ENCODE measurements around the gene EYA4. TPM values are rescaled to one million over a fixed set of nuclear protein-coding genes. Genes with fewer than 3 reads are reported as not detected.

The EYA4 gene
- total RNA-seq, 1 donor from 2014 or later = 1.6 TPM

DNA sequence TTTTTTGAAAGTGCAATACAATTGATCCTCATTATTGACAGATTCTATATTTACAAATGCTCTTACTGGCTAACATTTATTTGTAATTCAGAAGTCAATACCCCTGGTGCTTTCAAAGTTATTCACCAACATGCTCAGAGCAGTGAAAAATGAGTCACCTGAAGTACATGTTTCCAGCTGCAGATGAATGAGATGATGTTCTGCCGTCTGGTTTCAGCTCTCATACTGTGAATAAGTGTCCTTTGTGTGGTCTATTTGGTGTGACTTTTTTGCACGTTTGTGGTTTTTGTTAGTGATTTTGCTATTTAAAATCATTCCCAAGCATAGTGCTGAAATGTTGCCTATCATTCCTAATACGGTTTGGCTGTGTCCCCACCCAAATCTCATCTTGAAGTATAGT, 22.3 kb upstream of the EYA4 start:
- H3K9me3 ChIP-seq (ENCODE audit: insufficient read depth, low read depth, low read length) = no peaks in the 10 kb centered on the region
- H3K4me1 Mint-ChIP-seq (ENCODE audit: low read depth, unreplicated experiment) = peaks cover 3% of the 10 kb centered on the region
- no peaks in the 10 kb centered on the region for H3K36me3 ChIP-seq (ENCODE audit: insufficient read depth, low read length)
- no peak overlapping the region for H3K4me3 Mint-ChIP-seq (ENCODE audit: unreplicated experiment)
- FAIRE-seq = no peak
- no peaks in the 10 kb centered on the region for H3K4me1 ChIP-seq (ENCODE audit: insufficient read depth, low read length)
- TF ChIP-seq, protein P1, sequence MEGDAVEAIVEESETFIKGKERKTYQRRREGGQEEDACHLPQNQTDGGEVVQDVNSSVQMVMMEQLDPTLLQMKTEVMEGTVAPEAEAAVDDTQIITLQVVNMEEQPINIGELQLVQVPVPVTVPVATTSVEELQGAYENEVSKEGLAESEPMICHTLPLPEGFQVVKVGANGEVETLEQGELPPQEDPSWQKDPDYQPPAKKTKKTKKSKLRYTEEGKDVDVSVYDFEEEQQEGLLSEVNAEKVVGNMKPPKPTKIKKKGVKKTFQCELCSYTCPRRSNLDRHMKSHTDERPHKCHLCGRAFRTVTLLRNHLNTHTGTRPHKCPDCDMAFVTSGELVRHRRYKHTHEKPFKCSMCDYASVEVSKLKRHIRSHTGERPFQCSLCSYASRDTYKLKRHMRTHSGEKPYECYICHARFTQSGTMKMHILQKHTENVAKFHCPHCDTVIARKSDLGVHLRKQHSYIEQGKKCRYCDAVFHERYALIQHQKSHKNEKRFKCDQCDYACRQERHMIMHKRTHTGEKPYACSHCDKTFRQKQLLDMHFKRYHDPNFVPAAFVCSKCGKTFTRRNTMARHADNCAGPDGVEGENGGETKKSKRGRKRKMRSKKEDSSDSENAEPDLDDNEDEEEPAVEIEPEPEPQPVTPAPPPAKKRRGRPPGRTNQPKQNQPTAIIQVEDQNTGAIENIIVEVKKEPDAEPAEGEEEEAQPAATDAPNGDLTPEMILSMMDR (IDR thresholded peaks at IDR 0.05; ENCODE audit: insufficient read depth, low read depth, low read length) = no peak
- no peak for TF ChIP-seq EZH2 (IDR thresholded peaks at IDR 0.05; ENCODE audit: insufficient read depth, low read length)
- H3K9ac ChIP-seq (ENCODE audit: low read length) = no peak overlapping the region
- H3K36me3 Mint-ChIP-seq (ENCODE audit: low read depth, unreplicated experiment) = no peaks in the 10 kb centered on the region
- no peak overlapping the region for H3K27ac ChIP-seq (ENCODE audit: low read depth, low read length)
- no peaks in the 10 kb centered on the region for H3K79me2 ChIP-seq (ENCODE audit: insufficient read depth, low read length)
- no peak overlapping the region for H3K27ac Mint-ChIP-seq (ENCODE audit: unreplicated experiment)
- H3K27me3 Mint-ChIP-seq (ENCODE audit: low read depth, unreplicated experiment) = no peaks in the 10 kb centered on the region
- H3K4me3 ChIP-seq (ENCODE audit: insufficient read depth, low read depth, low read length) = no peak overlapping the region
- no peak overlapping the region for H3K4me2 ChIP-seq (ENCODE audit: low read length)
- peak; percentile 23 for DNase-seq (ENCODE audit: low read depth)
- no peaks in the 10 kb centered on the region for H4K20me1 ChIP-seq (ENCODE audit: insufficient read depth, low read length)
- H3K27me3 ChIP-seq (ENCODE audit: insufficient read depth, low read length) = no peaks in the 10 kb centered on the region
- peaks cover 6% of the 10 kb centered on the region for H3K9me3 Mint-ChIP-seq (ENCODE audit: unreplicated experiment)
- no peak overlapping the region for H2AFZ ChIP-seq (ENCODE audit: low read depth, low read length)

DNA sequence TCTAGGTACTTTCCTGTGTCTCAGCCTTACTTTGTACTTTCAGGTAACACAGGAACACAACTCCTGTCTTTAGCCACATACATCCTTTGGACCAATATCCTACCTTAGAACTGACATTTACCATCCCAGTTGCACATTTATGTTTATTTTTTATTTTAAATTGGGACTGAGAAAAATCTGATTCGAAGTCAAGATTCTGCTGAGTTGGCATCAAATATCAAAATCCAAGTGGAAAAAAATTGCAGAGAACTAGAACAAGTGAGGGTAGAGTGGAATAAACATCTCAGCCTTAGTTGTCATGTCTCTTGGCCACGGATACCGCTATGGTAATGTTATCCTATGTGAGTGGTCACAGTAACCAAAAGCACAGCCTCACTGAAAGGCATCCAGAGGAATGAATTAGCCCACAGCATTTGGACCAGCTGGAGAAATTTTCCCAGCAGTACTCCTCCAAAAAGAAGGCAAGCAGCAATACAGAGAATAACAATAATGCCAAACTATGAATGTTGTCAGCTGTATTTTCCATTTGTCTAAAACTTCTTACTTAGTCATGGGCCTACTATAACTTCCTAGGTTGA, 17.6 kb upstream of the EYA4 start:
- no peak overlapping the region for H3K4me2 ChIP-seq (ENCODE audit: low read length)
- H4K20me1 ChIP-seq (ENCODE audit: insufficient read depth, low read length) = no peaks in the 10 kb centered on the region
- Mint-ChIP-seq H3K27me3 (ENCODE audit: low read depth, unreplicated experiment) (no peaks in the 10 kb centered on the region), H3K36me3 (ENCODE audit: low read depth, unreplicated experiment) (no peaks in the 10 kb centered on the region), H3K9me3 (ENCODE audit: unreplicated experiment) (peaks cover 6% of the 10 kb centered on the region), H3K4me3 (ENCODE audit: unreplicated experiment) (no peak overlapping the region), H3K27ac (ENCODE audit: unreplicated experiment) (no peak overlapping the region), H3K4me1 (ENCODE audit: low read depth, unreplicated experiment) (peaks cover 3% of the 10 kb centered on the region)
- no peaks in the 10 kb centered on the region for H3K27me3 ChIP-seq (ENCODE audit: insufficient read depth, low read length)
- H3K36me3 ChIP-seq (ENCODE audit: insufficient read depth, low read length) = no peaks in the 10 kb centered on the region
- DNase-seq (ENCODE audit: low read depth) (no peak), FAIRE-seq (no peak)
- H2AFZ ChIP-seq (ENCODE audit: low read depth, low read length) = no peak overlapping the region
- no peak overlapping the region for H3K4me3 ChIP-seq (ENCODE audit: insufficient read depth, low read depth, low read length)
- no peak for TF ChIP-seq EZH2 (IDR thresholded peaks at IDR 0.05; ENCODE audit: insufficient read depth, low read length)
- TF ChIP-seq, protein P1 (IDR thresholded peaks at IDR 0.05; ENCODE audit: insufficient read depth, low read depth, low read length) = no peak
- H3K27ac ChIP-seq (ENCODE audit: low read depth, low read length) = no peak overlapping the region
- no peaks in the 10 kb centered on the region for H3K4me1 ChIP-seq (ENCODE audit: insufficient read depth, low read length)
- H3K9ac ChIP-seq (ENCODE audit: low read length) = no peak overlapping the region
- H3K79me2 ChIP-seq (ENCODE audit: insufficient read depth, low read length) = no peaks in the 10 kb centered on the region
- H3K9me3 ChIP-seq (ENCODE audit: insufficient read depth, low read depth, low read length) = no peaks in the 10 kb centered on the region

DNA sequence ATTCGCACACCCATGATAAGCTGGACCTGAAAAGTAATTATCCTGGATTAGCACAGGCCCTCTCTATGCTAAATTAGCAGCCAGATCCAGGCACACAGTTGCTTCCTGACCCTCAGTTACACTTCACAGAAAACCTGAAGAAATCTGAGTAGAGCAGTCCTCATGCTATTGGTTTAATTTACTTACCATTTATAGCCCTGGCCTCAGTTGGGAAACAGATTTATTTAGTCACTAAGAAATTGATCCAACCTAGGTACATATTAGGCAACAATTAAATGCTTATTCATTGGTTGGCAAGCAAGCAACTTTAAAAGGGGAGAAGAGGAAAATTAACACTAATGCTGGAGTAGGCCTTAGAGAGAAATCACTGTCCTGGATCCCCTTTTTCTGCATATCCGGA, 15.6 kb upstream of the EYA4 start:
- no peaks in the 10 kb centered on the region for H3K36me3 Mint-ChIP-seq (ENCODE audit: low read depth, unreplicated experiment)
- H3K4me3 Mint-ChIP-seq (ENCODE audit: unreplicated experiment) = no peak overlapping the region
- no peaks in the 10 kb centered on the region for H3K36me3 ChIP-seq (ENCODE audit: insufficient read depth, low read length)
- no peaks in the 10 kb centered on the region for H4K20me1 ChIP-seq (ENCODE audit: insufficient read depth, low read length)
- H3K9me3 Mint-ChIP-seq (ENCODE audit: unreplicated experiment) = no peaks in the 10 kb centered on the region
- no peak overlapping the region for H3K9ac ChIP-seq (ENCODE audit: low read length)
- H3K4me1 ChIP-seq (ENCODE audit: insufficient read depth, low read length) = no peaks in the 10 kb centered on the region
- H3K79me2 ChIP-seq (ENCODE audit: insufficient read depth, low read length) = no peaks in the 10 kb centered on the region
- H3K9me3 ChIP-seq (ENCODE audit: insufficient read depth, low read depth, low read length) = no peaks in the 10 kb centered on the region
- no peaks in the 10 kb centered on the region for H3K27me3 ChIP-seq (ENCODE audit: insufficient read depth, low read length)
- no peaks in the 10 kb centered on the region for H3K4me1 Mint-ChIP-seq (ENCODE audit: low read depth, unreplicated experiment)
- no peak overlapping the region for H3K4me3 ChIP-seq (ENCODE audit: insufficient read depth, low read depth, low read length)
- TF ChIP-seq EZH2 (IDR thresholded peaks at IDR 0.05; ENCODE audit: insufficient read depth, low read length) = no peak
- TF ChIP-seq, protein P1 (IDR thresholded peaks at IDR 0.05; ENCODE audit: insufficient read depth, low read depth, low read length) = no peak
- H2AFZ ChIP-seq (ENCODE audit: low read depth, low read length) = no peak overlapping the region
- DNase-seq (ENCODE audit: low read depth) (no peak), FAIRE-seq (no peak)
- H3K27me3 Mint-ChIP-seq (ENCODE audit: low read depth, unreplicated experiment) = no peaks in the 10 kb centered on the region
- H3K27ac ChIP-seq (ENCODE audit: low read depth, low read length) = no peak overlapping the region
- H3K27ac Mint-ChIP-seq (ENCODE audit: unreplicated experiment) = no peak overlapping the region
- no peak overlapping the region for H3K4me2 ChIP-seq (ENCODE audit: low read length)
